ENCODE data around the gene SHC2.

GRCh38 chr19:376111-376470 lies 84.7 kb downstream of the SHC2 start:
- TF ChIP-seq, protein P1, sequence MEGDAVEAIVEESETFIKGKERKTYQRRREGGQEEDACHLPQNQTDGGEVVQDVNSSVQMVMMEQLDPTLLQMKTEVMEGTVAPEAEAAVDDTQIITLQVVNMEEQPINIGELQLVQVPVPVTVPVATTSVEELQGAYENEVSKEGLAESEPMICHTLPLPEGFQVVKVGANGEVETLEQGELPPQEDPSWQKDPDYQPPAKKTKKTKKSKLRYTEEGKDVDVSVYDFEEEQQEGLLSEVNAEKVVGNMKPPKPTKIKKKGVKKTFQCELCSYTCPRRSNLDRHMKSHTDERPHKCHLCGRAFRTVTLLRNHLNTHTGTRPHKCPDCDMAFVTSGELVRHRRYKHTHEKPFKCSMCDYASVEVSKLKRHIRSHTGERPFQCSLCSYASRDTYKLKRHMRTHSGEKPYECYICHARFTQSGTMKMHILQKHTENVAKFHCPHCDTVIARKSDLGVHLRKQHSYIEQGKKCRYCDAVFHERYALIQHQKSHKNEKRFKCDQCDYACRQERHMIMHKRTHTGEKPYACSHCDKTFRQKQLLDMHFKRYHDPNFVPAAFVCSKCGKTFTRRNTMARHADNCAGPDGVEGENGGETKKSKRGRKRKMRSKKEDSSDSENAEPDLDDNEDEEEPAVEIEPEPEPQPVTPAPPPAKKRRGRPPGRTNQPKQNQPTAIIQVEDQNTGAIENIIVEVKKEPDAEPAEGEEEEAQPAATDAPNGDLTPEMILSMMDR (conservative IDR thresholded peaks at IDR 0.05; ENCODE audit: low read depth, low read length) = no peak
- TF ChIP-seq EZH2phosphoT487 (IDR thresholded peaks at IDR 0.05; ENCODE audit: borderline replicate concordance, low read length) (no peak), EZH2 (IDR thresholded peaks at IDR 0.05; ENCODE audit: low read length, unreplicated experiment) (no peak)

Data from PC-3 (cell line).